ENCODE measurements around the gene KDM3A.

- TF ChIP-seq POLR2AphosphoS5 (IDR thresholded peaks at IDR 0.05), result no peak
- no peak for TF ChIP-seq CTCF (IDR thresholded peaks at IDR 0.05 in 8 of 11, conservative IDR thresholded peaks at IDR 0.05 in 3 of 11)
- TF ChIP-seq POLR2A (IDR thresholded peaks at IDR 0.05), result no peak
These were observed 57.5 kb downstream of the KDM3A start for GRCh38 chr2:86498468-86499260.
